Stimulated activated CD8-positive, alpha-beta memory T cell treated with anti-CD3 and anti-CD28 coated beads, Interleukin-15, amount 100 ng/mL, for 24 hours (primary cell): Measurements from ENCODE around the gene GBP3.
"Not testable (repeated sequence)": the region's sequence is repeated elsewhere in the genome, so short reads cannot be mapped to it uniquely, and the experiment has no call there.

ENCODE experiments used
- DNase-seq: peaks from one replicate; pipeline ENCODE4 v3.0.0-alpha.2; 2020; ENCODE audit warnings: low read depth

GBP3 gene, protein sequence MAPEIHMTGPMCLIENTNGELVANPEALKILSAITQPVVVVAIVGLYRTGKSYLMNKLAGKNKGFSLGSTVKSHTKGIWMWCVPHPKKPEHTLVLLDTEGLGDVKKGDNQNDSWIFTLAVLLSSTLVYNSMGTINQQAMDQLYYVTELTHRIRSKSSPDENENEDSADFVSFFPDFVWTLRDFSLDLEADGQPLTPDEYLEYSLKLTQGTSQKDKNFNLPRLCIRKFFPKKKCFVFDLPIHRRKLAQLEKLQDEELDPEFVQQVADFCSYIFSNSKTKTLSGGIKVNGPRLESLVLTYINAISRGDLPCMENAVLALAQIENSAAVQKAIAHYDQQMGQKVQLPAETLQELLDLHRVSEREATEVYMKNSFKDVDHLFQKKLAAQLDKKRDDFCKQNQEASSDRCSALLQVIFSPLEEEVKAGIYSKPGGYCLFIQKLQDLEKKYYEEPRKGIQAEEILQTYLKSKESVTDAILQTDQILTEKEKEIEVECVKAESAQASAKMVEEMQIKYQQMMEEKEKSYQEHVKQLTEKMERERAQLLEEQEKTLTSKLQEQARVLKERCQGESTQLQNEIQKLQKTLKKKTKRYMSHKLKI

DNA sequence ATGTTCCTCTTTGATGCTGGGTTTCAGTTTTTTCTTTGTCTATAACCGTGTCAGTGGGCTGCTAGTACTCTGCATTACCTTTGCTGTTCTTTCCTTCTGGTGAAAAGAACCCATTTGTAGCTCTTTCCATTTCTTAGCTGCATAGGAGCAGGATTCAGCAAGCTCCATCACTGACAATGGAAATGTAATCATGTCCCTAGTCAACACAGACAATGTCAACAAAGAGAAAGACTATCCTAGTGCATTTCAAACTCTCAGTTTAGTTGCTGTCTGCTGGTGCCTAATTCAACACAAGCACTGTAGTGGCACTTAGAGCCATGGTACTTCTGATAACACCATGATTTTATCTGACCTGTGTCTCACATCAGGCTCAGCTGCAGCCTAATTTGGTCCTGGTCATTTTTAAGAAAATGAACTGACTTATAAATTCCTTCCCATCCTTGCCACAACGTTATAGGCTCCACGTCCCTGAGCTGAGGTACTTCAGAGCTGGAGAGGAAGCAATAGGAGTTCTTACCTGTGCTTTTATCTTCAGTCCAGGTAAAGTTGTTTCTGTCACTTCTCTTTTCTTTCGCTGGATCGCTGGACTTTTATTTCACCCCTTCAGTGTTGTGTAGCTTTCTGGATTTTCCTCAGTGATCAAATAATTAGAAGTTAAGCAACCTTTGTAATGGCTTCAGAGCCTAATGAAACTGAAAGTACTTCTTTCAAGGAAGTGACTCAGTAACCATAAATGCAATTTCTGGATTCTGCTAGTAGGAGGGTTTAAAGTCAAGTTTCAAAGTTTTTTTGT, at the start of gene GBP3:
TSS of gene GBP3 (minus strand) at position 700 of the 793 bp plus-strand sequence. CDS start 2,145 bp downstream, outside the sequence.
- no peak for DNase-seq

DNA sequence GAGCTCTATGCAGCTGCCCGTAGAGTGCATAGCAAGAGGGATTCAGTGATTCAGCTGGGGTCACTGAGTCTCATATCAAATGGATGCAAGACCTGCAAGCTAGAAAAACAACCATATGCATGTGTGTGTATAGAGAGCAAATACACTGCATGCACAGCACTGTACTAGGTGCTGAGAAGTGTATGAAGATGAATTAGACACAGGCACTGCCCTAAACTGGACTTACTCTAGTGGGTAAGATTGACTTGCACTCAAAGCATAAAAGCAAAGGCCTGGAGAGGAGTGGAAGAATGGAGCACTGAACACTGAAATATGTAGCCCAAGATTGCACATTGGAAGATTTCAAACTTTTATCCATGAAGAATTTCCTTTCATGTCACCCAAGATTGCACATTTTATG, 47.8 kb upstream of the GBP3 start:
- no peak for DNase-seq

DNA sequence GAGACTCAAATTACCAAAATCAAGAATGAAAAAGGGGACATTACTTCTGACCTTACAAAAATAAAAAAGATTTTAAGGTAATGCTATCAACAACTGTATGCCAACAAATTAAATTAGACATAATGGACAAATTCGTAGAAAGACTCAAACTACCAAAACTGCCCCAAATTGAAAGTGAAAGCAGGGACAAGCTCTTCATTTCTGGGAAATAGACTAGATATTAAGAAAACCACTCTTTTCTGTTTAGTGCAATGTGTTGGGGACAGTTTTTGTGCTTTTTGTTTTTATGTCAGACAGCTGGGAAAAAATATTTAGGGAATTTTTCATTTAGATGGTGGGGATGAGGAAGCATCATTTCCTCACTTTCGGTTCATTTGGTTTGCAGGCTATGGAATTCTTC, 47.3 kb upstream of the GBP3 start:
- no peak for DNase-seq

DNA sequence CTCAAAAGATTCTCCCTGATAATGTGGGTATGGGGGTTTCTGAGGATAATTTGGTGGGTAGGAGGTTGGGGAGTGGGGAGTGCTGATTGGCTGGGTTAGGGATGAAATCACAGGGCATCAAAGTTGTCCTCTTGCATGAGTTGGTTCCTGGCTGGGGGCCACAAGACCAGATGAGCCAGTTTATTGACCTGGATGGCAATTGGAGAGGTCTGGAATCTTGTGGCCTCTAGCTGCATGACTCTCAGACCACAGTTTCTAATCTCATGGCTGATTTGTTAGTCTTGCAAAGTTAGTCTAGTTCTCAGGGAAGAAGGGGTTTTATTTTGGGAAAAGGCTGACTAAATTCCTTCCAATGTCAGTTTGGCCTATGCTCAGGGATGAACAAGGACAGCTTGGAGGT, 45.6 kb upstream of the GBP3 start:
- no peak for DNase-seq

GRCh38 chr1:89065079-89065868, 42.6 kb upstream of the GBP3 start, which contains the start of gene GBP1:
GBP1 (minus strand) TSS chr1:89065208; CDS start chr1:89063234, 1,974 bp downstream.
- no peak for DNase-seq

GRCh38 chr1:89064632-89065031, 42.0 kb upstream of the GBP3 start:
- no peak for DNase-seq

DNA sequence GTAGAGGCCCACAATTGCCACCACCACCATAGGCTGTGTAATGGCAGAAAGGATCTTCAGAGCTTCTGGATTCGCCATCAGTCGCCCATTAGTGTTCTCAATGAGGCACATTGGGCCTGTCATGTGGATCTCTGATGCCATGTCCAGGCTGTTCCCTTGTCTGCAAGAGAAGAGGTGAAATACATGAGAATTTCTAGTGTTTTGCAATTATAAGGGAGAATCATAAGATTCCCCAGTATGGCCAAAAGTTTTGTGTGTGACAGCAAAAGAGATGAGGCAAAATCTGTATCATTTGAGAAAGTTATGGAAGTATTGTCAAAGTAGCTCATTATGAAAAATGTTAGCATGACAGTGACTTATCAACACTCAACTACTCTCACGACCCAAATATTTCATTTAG, 40.4 kb upstream of the GBP3 start:
- no peak for DNase-seq

- no peak for DNase-seq
Observed at GRCh38 chr1:89060091-89060490, 37.4 kb upstream of the GBP3 start.

DNA sequence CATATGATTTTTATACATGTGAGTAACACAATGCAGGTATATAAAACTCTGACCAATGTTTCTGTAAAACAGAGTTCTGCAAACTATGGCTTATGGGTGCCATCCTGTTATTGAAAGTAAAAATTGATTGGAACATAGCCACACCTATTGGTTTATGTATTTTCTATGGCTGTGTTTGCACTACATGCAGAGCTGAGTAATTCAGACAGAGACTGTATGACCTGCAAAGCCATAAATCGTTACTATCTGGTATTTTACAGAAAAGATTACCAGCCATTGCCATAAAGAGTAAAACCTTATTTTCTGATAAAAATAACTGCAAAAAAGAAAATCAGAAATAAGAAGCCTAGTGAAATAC, 29.3 kb upstream of the GBP3 start:
- no peak for DNase-seq

DNA sequence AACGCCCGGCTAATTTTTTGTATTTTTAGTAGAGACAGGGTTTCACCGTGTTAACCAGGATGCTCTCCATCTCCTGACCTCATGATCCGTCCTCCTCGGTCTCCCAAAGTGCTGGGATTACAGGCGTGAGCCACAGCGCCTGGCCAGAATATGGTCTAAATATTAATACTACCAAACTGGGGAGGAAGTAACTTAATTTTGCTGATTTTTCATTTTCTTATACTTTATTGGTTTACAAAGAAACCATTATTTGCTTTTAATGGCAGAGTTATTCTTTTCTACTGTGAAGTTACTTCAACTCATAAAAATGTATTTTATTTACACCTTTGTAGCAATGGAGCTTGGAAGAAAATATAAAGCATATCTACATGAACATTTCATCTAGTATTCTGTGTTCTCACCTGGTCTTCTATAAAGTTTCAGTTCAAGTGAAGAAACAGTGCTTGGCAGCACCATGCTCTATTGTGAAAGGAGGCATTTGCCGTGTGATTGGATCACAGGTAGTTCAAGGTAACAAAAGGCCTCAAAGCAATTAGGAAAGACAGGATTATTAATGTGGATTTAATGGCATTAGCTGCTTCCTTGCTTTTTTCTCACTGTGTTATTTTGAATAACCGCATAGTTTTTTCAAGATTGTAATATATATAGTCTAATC, 28.8 kb upstream of the GBP3 start:
- no peak for DNase-seq

GRCh38 chr1:89050649-89051033, 28.0 kb upstream of the GBP3 start:
- no peak for DNase-seq

- DNase-seq = not testable (repeated sequence)
Observed at GRCh38 chr1:89049901-89050648, 27.4 kb upstream of the GBP3 start.

- not testable (repeated sequence) for DNase-seq
Observed at GRCh38 chr1:89049187-89049586, 26.5 kb upstream of the GBP3 start.

- DNase-seq = no peak
Observed at GRCh38 chr1:89047734-89048133, 25.1 kb upstream of the GBP3 start.

DNA sequence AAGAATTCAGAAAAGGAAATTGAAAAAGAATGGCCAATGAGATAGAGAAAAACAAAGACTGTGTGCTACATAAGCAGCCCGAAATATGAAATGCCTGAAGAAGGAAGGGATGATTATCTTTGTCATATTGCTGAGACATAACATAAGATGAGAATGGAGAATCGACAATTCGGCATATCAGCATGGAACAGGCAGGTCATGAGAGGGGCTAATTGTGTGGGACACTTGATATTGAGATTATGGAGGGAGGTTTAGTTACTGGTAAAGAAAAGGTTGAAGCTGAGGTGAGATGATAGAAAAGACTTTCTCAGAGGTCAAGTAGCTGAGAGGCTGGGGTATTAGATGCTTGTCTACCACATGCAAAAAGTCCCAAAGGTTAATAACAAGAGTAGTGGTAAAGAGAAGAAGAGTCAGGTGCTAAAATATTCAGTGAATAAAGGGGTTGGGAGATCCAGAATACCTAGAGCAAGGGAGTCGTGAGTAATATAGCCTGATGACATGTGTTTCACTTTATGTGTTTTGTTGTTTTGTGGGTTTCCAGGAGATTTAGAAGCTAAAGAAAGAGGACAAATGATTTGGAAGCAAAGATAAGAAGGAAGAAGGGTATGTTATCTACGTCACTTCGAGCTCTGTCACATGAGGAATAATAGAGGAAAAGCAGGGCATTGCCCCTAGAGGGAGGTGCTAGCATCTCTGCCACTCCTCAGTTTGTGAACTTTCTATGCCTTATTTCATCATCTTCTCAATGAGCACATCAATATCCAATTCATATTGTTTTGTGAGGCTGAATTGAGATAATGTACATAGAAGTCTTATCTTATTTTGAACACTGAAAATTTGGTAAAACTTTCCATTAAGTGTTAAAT, 23.9 kb upstream of the GBP3 start:
- not testable (repeated sequence) for DNase-seq

GRCh38 chr1:89044970-89045721, 22.5 kb upstream of the GBP3 start:
- DNase-seq = no peak

DNA sequence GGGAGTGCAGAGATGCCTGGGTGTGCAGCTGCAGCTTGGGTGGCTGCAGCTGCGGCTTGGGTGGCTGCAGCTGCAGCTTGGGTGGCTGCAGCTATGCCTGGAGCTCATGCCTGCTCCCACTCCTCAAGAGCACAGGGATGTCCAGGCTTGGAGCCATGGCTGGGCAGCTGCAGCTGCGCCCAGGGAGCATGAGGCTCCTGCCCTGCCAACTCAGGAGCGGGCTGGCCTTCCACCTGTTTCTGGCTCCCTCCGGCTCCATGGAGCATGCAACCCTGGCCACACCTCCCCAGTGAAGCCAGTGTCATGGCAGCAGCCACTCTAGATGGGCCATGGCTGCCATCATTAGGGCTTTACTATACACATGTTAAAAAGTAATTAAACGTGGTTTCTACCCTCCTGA, 21.3 kb upstream of the GBP3 start:
- DNase-seq = no peak

DNA sequence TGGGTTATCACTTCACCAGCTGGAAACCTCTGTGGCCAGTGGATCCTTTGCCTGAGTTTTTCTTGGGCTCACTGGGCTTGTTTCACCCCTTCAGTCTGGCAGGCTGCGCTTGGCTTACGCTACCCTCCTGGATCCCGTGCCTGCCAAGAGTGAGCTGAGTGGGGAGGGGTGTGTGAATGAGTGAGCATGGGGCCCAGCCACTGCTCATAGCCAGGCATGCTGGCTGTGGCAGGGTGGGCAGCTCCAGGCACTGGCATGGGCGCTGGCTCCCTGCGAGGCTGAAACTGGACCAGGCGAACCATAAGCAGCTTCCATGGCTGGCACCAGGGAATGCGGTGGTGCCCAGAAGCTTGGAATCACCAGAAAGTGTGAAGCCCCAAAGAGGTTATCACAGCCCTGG, 19.8 kb upstream of the GBP3 start:
- DNase-seq = no peak

GRCh38 chr1:89041721-89042120, 19.1 kb upstream of the GBP3 start:
- no peak for DNase-seq
